Muscle layer of colon (tissue), 2 donors: ENCODE measurements around the gene PRR16.

ENCODE experiments used
- H3K27ac ChIP-seq: one replicate; pipeline ENCODE4 v1.7.0; 2013; ENCODE audit warnings: low read depth, mild to moderate bottlenecking, low read length, moderate library complexity
- H3K27me3 ChIP-seq, 2 donors: one replicate each; pipeline ENCODE4 v1.7.0; 2013; ENCODE audit warnings: low read length in 2 of 2, mild to moderate bottlenecking in 2 of 2; ENCODE audit not compliant: insufficient read depth in 2 of 2, control insufficient read depth in 1 of 2
- H3K36me3 ChIP-seq: one replicate; pipeline ENCODE4 v1.7.0; 2013; ENCODE audit warnings: mild to moderate bottlenecking, low read length; ENCODE audit not compliant: insufficient read depth
- H3K4me1 ChIP-seq: one replicate; pipeline ENCODE4 v1.7.0; 2013; ENCODE audit warnings: mild to moderate bottlenecking, low read length; ENCODE audit not compliant: insufficient read depth
- H3K4me3 ChIP-seq, 2 donors: one replicate each; pipeline ENCODE4 v1.7.0; 2013; ENCODE audit warnings: low read length in 2 of 2, low read depth in 1 of 2, mild to moderate bottlenecking in 1 of 2, moderate library complexity in 1 of 2
- H3K9ac ChIP-seq: one replicate; pipeline ENCODE4 v1.7.0; 2013; ENCODE audit warnings: low read length
- H3K9me3 ChIP-seq: one replicate; pipeline ENCODE4 v1.7.0; 2013; ENCODE audit warnings: mild to moderate bottlenecking, low read length
- donor health status: abdominal sarcoma.
- donor health status: Adenocarcinoma of cecum.

PRR16 gene

DNA sequence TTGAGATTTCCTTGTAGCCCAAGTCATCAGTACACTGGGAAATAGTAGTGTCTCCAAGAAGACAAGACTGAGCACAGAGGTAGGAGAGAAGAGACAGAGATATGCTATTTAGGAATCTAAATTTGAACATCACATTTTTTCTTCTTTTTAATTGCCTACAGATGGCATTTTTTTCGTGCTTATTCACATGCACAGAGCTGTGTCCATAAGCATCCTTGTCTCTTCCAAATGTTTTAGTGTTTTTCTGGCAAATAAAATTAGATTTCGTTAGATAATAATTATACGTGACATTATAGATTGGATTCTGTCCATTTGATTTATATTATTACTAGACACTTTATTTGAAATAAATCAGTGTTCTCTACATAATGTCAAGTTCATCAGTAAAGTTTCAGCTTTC, 80.9 kb downstream of the PRR16 start:
- H3K27me3 ChIP-seq: no peaks in the 10 kb centered on the region
- no peaks in the 10 kb centered on the region for H3K9me3 ChIP-seq
- no peaks in the 10 kb centered on the region for H3K4me1 ChIP-seq
- no peak overlapping the region for H3K4me3 ChIP-seq
- H3K9ac ChIP-seq: no peak overlapping the region
- H3K27ac ChIP-seq: no peak overlapping the region
- no peaks in the 10 kb centered on the region for H3K36me3 ChIP-seq

DNA sequence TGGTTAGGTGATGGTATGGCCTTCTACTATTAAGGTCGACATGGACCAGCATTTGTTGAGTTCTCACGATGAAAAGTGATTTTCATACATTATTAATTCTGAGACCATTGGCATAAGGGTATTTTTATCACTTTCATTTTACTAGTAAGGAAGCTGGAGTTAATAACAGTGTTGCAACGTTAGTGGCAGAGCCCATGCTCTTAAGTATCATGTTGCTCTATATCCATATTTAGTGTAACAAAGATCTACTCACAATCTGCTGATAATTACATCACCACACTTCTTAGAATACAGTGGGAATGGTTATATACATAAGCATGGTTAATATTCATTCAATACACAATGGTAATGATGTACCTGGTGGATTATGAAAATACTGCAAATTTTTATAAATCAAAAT, 81.9 kb downstream of the PRR16 start:
- no peaks in the 10 kb centered on the region for H3K27me3 ChIP-seq

DNA sequence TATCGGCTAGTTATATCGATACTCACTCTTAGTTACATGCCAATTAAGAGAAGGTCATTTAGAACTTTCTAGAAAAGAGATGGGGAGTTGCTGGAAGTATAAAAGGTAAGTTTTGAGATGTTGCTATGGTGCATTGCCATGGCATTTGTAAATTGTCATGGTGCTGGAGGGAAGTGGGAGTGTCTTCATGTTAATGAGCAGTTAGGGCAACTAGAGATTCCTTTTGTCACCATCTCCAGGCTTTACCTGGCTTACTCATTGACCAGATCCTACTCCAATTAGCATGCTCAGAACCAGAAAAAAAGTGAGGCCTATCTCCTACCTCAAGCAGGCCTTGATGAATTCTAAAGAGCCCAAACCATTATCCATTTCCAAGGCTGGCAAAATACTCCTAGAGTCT, 82.8 kb downstream of the PRR16 start:
- Histone ChIP-seq H3K36me3 (no peaks in the 10 kb centered on the region), H3K4me3 (no peak overlapping the region)

More for the DNA sequence above, 81.9 kb downstream of the PRR16 start:
- no peak overlapping the region for H3K4me3 ChIP-seq
- no peaks in the 10 kb centered on the region for H3K9me3 ChIP-seq
- no peak overlapping the region for H3K27ac ChIP-seq
- H3K4me1 ChIP-seq: no peaks in the 10 kb centered on the region
- H3K9ac ChIP-seq: no peak overlapping the region
- H3K36me3 ChIP-seq: no peaks in the 10 kb centered on the region

DNA sequence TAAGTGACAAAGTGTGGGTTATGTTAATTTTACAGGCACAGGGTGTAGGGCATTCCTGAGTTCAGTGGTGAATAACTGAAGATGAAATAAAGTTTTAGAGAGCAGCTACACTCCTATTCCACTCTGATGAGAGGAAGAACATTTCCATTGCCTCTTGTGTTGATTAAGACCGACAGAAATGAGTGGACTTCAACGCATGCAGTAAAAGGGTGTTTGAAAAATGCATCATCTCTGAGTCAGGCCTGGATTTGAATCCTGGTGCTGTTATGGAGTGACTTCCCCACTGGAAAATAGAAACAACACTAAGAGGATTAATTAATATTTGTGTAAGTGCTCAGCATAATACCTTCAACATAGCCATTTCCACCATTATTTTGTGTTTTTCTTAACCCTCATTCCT, 86.3 kb downstream of the PRR16 start:
- no peak overlapping the region for H3K9ac ChIP-seq
- no peaks in the 10 kb centered on the region for H3K36me3 ChIP-seq
- no peaks in the 10 kb centered on the region for H3K9me3 ChIP-seq
- H3K27me3 ChIP-seq: no peaks in the 10 kb centered on the region
- H3K4me3 ChIP-seq: no peak overlapping the region
- H3K27ac ChIP-seq: no peak overlapping the region
- H3K4me1 ChIP-seq: no peaks in the 10 kb centered on the region

More for the DNA sequence above, 82.8 kb downstream of the PRR16 start:
- Histone ChIP-seq H3K27ac (no peak overlapping the region), H3K27me3 (no peaks in the 10 kb centered on the region), H3K9ac (no peak overlapping the region), H3K9me3 (no peaks in the 10 kb centered on the region), H3K4me1 (no peaks in the 10 kb centered on the region)

DNA sequence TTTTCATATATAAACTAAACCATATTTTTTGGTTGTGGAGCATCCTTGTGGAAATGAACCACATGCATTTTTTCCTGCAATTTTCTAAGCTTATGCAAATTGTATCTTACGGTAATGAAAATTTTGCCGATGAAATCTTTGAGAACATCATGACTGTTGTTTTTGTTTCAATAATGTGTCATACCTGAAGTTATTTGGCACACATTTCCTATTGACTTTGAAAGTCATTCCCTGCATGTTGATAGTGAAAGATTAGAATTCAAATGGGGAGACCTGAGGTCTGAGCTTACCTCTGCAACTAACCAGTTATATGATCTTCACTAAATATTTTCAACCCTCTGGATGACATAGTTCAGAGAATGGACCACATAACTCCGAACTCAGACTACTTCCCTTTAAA, 88.5 kb downstream of the PRR16 start:
- H3K9me3 ChIP-seq: no peaks in the 10 kb centered on the region
- H3K4me1 ChIP-seq: no peaks in the 10 kb centered on the region
- H3K9ac ChIP-seq: no peak overlapping the region
- H3K27ac ChIP-seq: no peak overlapping the region
- no peak overlapping the region for H3K4me3 ChIP-seq
- H3K36me3 ChIP-seq: no peaks in the 10 kb centered on the region
- no peaks in the 10 kb centered on the region for H3K27me3 ChIP-seq

DNA sequence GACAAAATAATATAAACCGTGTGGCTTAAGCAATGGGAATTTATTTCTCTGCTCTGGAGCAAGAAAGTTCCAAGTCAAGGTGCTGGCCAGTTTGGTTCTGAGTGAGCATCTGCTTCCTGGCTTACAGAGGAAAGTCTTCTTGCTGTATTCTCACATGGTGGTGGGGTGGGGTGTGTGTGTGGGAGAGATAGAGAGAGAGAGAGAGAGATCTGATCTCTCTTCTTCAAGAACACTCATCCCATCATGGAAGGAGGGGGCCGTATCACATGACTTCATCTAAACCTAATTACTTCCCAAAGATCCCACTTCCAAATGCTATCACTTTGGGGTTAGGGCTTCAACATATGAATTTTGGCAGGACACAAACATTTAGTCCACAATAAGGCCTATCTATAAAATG, 91.2 kb downstream of the PRR16 start:
- no peak overlapping the region for H3K9ac ChIP-seq
- no peaks in the 10 kb centered on the region for H3K27me3 ChIP-seq
- no peaks in the 10 kb centered on the region for H3K4me1 ChIP-seq
- H3K27ac ChIP-seq: no peak overlapping the region
- no peaks in the 10 kb centered on the region for H3K9me3 ChIP-seq
- no peaks in the 10 kb centered on the region for H3K36me3 ChIP-seq
- H3K4me3 ChIP-seq: no peak overlapping the region

DNA sequence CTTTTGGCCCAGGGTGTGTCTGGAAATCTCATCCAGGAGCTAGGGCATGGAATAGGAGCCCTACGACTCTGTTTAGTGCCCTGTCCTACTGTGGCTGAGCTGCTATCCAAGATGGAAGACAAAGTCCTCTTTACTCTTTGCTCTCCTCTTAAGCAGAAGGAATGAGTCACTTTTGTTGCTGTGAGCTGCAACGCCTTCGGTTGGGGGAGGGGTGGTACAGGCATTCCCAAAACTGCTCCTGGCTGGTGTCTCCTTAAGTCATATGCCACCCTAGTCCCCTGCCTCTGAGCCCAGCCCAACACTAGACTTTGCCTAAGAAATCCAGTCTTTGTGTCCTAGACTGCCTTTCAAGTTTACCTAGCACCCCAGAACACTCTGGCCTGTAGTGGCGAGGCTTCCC, 99.9 kb downstream of the PRR16 start:
- no peaks in the 10 kb centered on the region for H3K9me3 ChIP-seq
- no peak overlapping the region for H3K4me3 ChIP-seq
- no peaks in the 10 kb centered on the region for H3K27me3 ChIP-seq
- no peaks in the 10 kb centered on the region for H3K36me3 ChIP-seq
- no peak overlapping the region for H3K9ac ChIP-seq
- H3K4me1 ChIP-seq: no peaks in the 10 kb centered on the region
- no peak overlapping the region for H3K27ac ChIP-seq

DNA sequence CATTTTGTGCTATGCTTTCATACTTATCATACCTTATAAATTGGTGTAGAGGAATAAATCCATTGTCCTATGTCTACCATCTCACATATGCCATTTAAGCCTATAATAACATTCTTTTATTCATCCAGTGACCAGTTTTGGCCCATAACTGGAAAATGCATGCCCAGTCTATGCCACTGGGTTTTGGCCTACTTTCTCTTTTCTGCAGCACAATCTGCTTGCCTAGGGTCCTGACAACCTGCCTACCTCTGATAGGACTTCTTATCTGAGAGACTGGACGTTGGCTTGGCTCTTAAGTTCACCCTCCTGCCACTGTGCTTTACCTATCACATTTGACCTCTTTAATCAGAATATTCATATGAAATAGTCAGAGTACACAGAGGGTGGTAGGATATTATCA, 103.0 kb downstream of the PRR16 start:
- no peaks in the 10 kb centered on the region for H3K36me3 ChIP-seq
- H3K9ac ChIP-seq: no peak overlapping the region
- no peaks in the 10 kb centered on the region for H3K4me1 ChIP-seq
- no peaks in the 10 kb centered on the region for H3K9me3 ChIP-seq
- H3K27ac ChIP-seq: no peak overlapping the region
- no peaks in the 10 kb centered on the region for H3K27me3 ChIP-seq
- H3K4me3 ChIP-seq: no peak overlapping the region

DNA sequence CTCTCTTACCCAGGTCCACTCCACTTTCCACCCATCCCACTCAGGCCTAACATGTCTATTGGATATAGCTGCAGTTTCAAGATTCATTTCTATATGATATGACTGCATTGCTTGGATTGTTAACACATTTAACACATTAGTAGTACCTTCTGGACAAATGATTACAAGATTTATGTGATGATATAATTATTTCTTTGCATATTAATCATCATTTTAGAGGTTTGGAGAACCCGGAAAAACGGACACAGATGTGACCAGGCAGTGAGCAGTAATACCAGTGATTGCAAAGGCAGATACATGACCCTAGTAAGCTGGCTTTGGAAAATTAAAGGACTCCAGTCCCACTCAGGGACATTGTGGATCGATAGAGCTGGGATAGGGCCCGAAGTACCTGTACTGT, 103.8 kb downstream of the PRR16 start:
- H3K4me3 ChIP-seq: no peak overlapping the region
- H3K9me3 ChIP-seq: no peaks in the 10 kb centered on the region
- no peaks in the 10 kb centered on the region for H3K4me1 ChIP-seq

DNA sequence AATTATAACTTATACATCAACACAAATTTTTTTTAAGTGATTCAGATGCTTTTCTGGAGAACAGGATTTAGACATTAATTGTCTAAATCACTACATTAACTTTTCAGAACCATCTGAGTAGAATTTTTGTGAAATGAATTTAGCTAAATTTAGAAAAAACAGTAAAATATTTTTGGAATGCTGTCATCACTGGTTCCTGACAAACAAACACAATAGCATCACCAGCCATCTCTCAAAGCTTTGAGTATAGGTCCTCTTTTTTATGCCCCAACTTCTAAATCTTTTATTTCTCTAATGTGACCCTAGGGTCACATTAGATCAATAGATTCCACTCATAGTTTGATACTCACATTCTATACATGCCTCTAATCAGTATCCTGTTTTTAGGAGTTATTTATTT, 104.6 kb downstream of the PRR16 start:
- H3K4me1 ChIP-seq: no peaks in the 10 kb centered on the region
- H3K9ac ChIP-seq: no peak overlapping the region
- H3K27me3 ChIP-seq: no peaks in the 10 kb centered on the region
- H3K36me3 ChIP-seq: no peaks in the 10 kb centered on the region
- no peaks in the 10 kb centered on the region for H3K9me3 ChIP-seq
- H3K4me3 ChIP-seq: no peak overlapping the region
- no peak overlapping the region for H3K27ac ChIP-seq

More for the DNA sequence above, 103.8 kb downstream of the PRR16 start:
- no peak overlapping the region for H3K9ac ChIP-seq
- no peaks in the 10 kb centered on the region for H3K36me3 ChIP-seq
- H3K27me3 ChIP-seq: no peaks in the 10 kb centered on the region
- H3K27ac ChIP-seq: no peak overlapping the region

DNA sequence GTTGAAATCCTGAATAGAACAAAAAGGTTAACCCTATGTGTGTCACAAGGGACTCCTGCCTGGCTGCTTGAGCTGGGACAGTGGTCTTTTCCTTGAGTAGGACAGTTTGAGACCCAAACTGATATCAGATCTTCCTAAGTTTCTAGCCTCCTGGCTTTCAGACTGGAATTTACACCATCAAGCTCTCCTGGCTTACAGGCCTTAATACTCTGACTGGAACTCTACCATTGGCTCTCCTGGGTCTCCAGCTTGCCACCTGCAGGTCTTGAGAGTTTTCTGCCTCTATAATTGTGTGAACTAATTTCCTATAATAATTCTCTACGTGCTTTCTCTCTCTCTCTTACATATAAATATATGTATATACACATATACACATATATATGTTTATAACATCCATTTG, 112.5 kb downstream of the PRR16 start:
- H3K27me3 ChIP-seq: no peaks in the 10 kb centered on the region
- H3K36me3 ChIP-seq: no peaks in the 10 kb centered on the region
- no peak overlapping the region for H3K27ac ChIP-seq
- no peaks in the 10 kb centered on the region for H3K4me1 ChIP-seq
- H3K9me3 ChIP-seq: no peaks in the 10 kb centered on the region
- H3K9ac ChIP-seq: no peak overlapping the region
- no peak overlapping the region for H3K4me3 ChIP-seq

DNA sequence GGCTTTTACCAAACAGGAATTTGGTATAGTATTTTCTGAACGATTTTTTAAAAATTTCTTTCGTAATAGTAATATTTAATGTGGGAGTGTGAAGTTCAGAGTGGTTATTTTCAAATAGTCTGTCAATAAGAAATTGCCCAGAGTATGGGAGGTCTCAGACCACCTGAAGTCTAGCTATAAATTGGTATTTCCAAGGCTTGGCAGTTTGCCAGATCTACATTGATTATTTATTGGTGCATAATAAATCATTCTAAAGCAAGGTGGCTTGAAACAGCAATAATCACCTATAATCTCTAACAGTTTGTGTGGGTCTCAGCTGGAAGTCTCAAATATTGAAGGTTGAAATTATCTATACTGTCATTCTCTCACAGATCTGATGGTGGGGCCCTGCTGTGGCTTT, 118.5 kb downstream of the PRR16 start:
- Histone ChIP-seq H3K4me3 (no peak overlapping the region), H3K4me1 (no peaks in the 10 kb centered on the region), H3K9ac (no peak overlapping the region), H3K9me3 (no peaks in the 10 kb centered on the region), H3K27me3 (no peaks in the 10 kb centered on the region), H3K27ac (no peak overlapping the region), H3K36me3 (no peaks in the 10 kb centered on the region)
